B cell (primary cell): ENCODE measurements around the gene WT1. TPM values are rescaled to one million over a fixed set of nuclear protein-coding genes. Genes with fewer than 3 reads are reported as not detected.

Experiments
- ATAC-seq: fragments of 200-7000 bp; cut with Tn5 transposase; one replicate; pipeline ENCODE4 v1.10.0; 2021; ENCODE audit warnings: low read depth, mild to moderate bottlenecking, moderate number of reproducible peaks, moderate library complexity
- CTCF ChIA-PET: fragments of 350-600 bp; sonication (Branson Sonifier 250); formaldehyde crosslinking; loops from one replicate; lab custom pipeline; 2021; ENCODE audit warnings: antibody characterized with exemption, inconsistent platforms; lab: Charles Lee
- POLR2A ChIA-PET: fragments of 350-600 bp; sonication (Branson Sonifier 250); formaldehyde crosslinking; loops from one replicate; lab custom pipeline; 2021; ENCODE audit warnings: antibody characterized with exemption; lab: Charles Lee
- DNase-seq: peaks from one replicate; pipeline ENCODE4 v3.0.0; 2013
- H2AFZ ChIP-seq: 2 replicates; pipeline ENCODE4 v1.6.1; 2012; ENCODE audit warnings: mild to moderate bottlenecking, low read depth, low read length; ENCODE audit not compliant: insufficient read depth, poor library complexity, severe bottlenecking
- H3K27ac ChIP-seq, 2 donors: 1 replicate in 1 of 2; 2 replicates in 1 of 2; pipeline ENCODE4 v1.5.1; 2012 to 2013; ENCODE audit warnings: low read length in 2 of 2, mild to moderate bottlenecking in 2 of 2, moderate library complexity in 1 of 2
- H3K27me3 ChIP-seq, 4 experiments: fragments of 200-600 bp in 1 of 4; sonication (generic) in 1 of 4; replicated peaks in 1 of 4; 1 replicate in 2 of 4; 2 replicates in 2 of 4; pipeline versions ENCODE4 v1.6.1 to v1.7.0; 2013 to 2016; ENCODE audit warnings: low read length in 3 of 4, mild to moderate bottlenecking in 2 of 4, mixed read lengths in 1 of 4, moderate library complexity in 1 of 4; ENCODE audit not compliant: insufficient read depth in 4 of 4, control insufficient read depth in 3 of 4; ENCODE audit errors: control extremely low read depth in 1 of 4
- H3K36me3 ChIP-seq, 2 experiments: replicated peaks in 1 of 2; 1 replicate in 1 of 2; 2 replicates in 1 of 2; pipeline versions ENCODE4 v1.6.1 to v1.7.1; 2013; ENCODE audit warnings: low read length in 1 of 2; ENCODE audit not compliant: insufficient read depth in 2 of 2, control insufficient read depth in 1 of 2; ENCODE audit errors: control extremely low read depth in 1 of 2, extremely low read depth in 1 of 2
- H3K4me1 ChIP-seq, 2 donors: fragments of 200-600 bp in 1 of 2; sonication (generic) in 1 of 2; 1 replicate in 1 of 2; 2 replicates in 1 of 2; pipeline versions ENCODE4 v1.5.1 to v1.6.1; 2013 to 2017; ENCODE audit warnings: low read length in 2 of 2; ENCODE audit not compliant: control insufficient read depth in 2 of 2, insufficient read depth in 2 of 2
- H3K4me2 ChIP-seq: replicated peaks from 2 replicates; pipeline ENCODE3; 2012; ENCODE audit warnings: mild to moderate bottlenecking, low read depth, low read length; ENCODE audit not compliant: poor library complexity, severe bottlenecking
- H3K4me3 ChIP-seq, 5 experiments: fragments of 200-600 bp in 1 of 5; sonication (generic) in 1 of 5; 1 replicate in 3 of 5; 2 replicates in 2 of 5; pipeline versions ENCODE4 v1.5.1 to v1.7.0; 2011 to 2016; ENCODE audit warnings: low read length in 4 of 5, mild to moderate bottlenecking in 4 of 5, low read depth in 2 of 5, control low read depth in 1 of 5, moderate library complexity in 1 of 5; ENCODE audit not compliant: insufficient read depth in 1 of 5; ENCODE audit errors: control extremely low read depth in 1 of 5, extremely low read depth in 1 of 5
- H3K79me2 ChIP-seq: fragments of 200-600 bp; sonication (generic); one replicate; pipeline ENCODE4 v1.6.0; 2016; ENCODE audit warnings: low read length; ENCODE audit not compliant: control insufficient read depth, insufficient read depth
- H3K9ac ChIP-seq: fragments of 200-600 bp; sonication (generic); 2 replicates; pipeline ENCODE4 v1.6.1; 2017; ENCODE audit warnings: mild to moderate bottlenecking, low read length, moderate library complexity
- H3K9me3 ChIP-seq, 3 donors: one replicate each; pipeline versions ENCODE4 v1.6.1 to v1.7.1; 2013; ENCODE audit warnings: low read length in 2 of 3; ENCODE audit not compliant: control insufficient read depth in 2 of 3, insufficient read depth in 1 of 3; ENCODE audit errors: control extremely low read depth in 1 of 3
- H4K20me1 ChIP-seq: 2 replicates; pipeline ENCODE4 v1.6.0; 2012; ENCODE audit warnings: mild to moderate bottlenecking, low read length; ENCODE audit not compliant: insufficient read depth, control insufficient read depth, poor library complexity, severe bottlenecking
- H3K27ac Mint-ChIP-seq: one replicate; pipeline ENCODE4 v1.8.0; 2021; ENCODE audit warnings: mixed read lengths
- H3K27me3 Mint-ChIP-seq: one replicate; pipeline ENCODE4 v1.8.0; 2021; ENCODE audit warnings: mixed read lengths
- H3K4me1 Mint-ChIP-seq: one replicate; pipeline ENCODE4 v1.8.0; 2021; ENCODE audit warnings: mixed read lengths
- H3K4me3 Mint-ChIP-seq: one replicate; pipeline ENCODE4 v1.8.0; 2021; ENCODE audit warnings: mixed read lengths
- H3K9me3 Mint-ChIP-seq: one replicate; pipeline ENCODE4 v1.8.0; 2022; ENCODE audit warnings: mixed read lengths; ENCODE audit not compliant: insufficient read depth
- CTCF ChIP-seq: fragments of 200-600 bp; IDR thresholded peaks from one replicate; pipeline ENCODE4 v1.8.0; 2022; ENCODE audit warnings: antibody characterized with exemption, mild to moderate bottlenecking
- EZH2 ChIP-seq: IDR thresholded peaks from 2 replicates; pipeline ENCODE4 v1.6.1; 2012; ENCODE audit warnings: borderline replicate concordance, low read depth, mild to moderate bottlenecking, moderate library complexity, low read length; ENCODE audit not compliant: insufficient read depth, poor library complexity, severe bottlenecking
- WGBS: methylation state at CpG from one replicate; pipeline ENCODE4 v1.1.5; 2013; ENCODE audit warnings: missing lambda C conversion rate; ENCODE audit not compliant: insufficient coverage; 5-methylcytosine and 5-hydroxymethylcytosine counted together
- intact Hi-C: fragments of 100-400 bp; cut with micrococcal nuclease; formaldehyde crosslinking; loops from one replicate; pipeline ENCODE4 v1.10.0; 2022
- polyA plus RNA-seq: library from polyadenylated mRNA; depleted of rRNA; stranded (reverse); fragments of >200 nt; gene quantifications from 2 replicates; pipeline ENCODE4 v1.2.3, GENCODE V29; 2012
- total RNA-seq, 2 donors: library from RNA; stranded (reverse); fragments of 120-200 nt in 1 of 2; gene quantifications; 1 replicate in 1 of 2; 2 replicates in 1 of 2; pipeline versions ENCODE4 v1.2.3 to v1.2.4, GENCODE V29; 2013 to 2022

The WT1 gene
- total and polyA plus RNA-seq, 2 donors (not counting 1 experiment from before 2014, with no cell fraction given) = not detected

GRCh38 chr11:32358729-32359128 is 76.6 kb downstream of the WT1 start:
- Histone ChIP-seq H3K4me2 (no peak overlapping the region), H3K27me3 (no peaks in the 10 kb centered on the region), H3K9ac (no peak overlapping the region), H3K4me3 (no peak overlapping the region), H4K20me1 (no peaks in the 10 kb centered on the region), H3K4me1 (no peaks in the 10 kb centered on the region), H2AFZ (no peak overlapping the region), H3K9me3 (no peaks in the 10 kb centered on the region), H3K36me3 (no peaks in the 10 kb centered on the region), H3K79me2 (no peaks in the 10 kb centered on the region), H3K27ac (no peak overlapping the region)
- DNase-seq = no peak
- Mint-ChIP-seq H3K4me3 (no peak overlapping the region), H3K27ac (no peak overlapping the region), H3K27me3 (peaks cover 10% of the 10 kb centered on the region), H3K9me3 (no peaks in the 10 kb centered on the region), H3K4me1 (no peaks in the 10 kb centered on the region)
- WGBS = 80% methylated on average over 11 of the region's 13 CpGs
- no peak for ATAC-seq
- intact Hi-C loops = no loop called here
- ChIA-PET CTCF (no interaction called here), POLR2A (no interaction called here)
- no peak for TF ChIP-seq EZH2
- TF ChIP-seq CTCF = no peak

- no peak overlapping the region for H3K27ac Mint-ChIP-seq
- no peak for DNase-seq
- no peaks in the 10 kb centered on the region for H3K9me3 Mint-ChIP-seq
- CTCF ChIA-PET = no interaction called here
- H3K27me3 ChIP-seq = peaks cover 0 to 2% (median 0%) of the 10 kb centered on the region in 4 experiments
- no peaks in the 10 kb centered on the region for H3K4me1 Mint-ChIP-seq
- H3K4me2 ChIP-seq = no peak overlapping the region
- 76% methylated on average over 4 of the region's 6 CpGs for WGBS
- H3K4me3 ChIP-seq = no peak overlapping the region
- H3K36me3 ChIP-seq = no peaks in the 10 kb centered on the region
- POLR2A ChIA-PET = no interaction called here
- H3K4me1 ChIP-seq = no peaks in the 10 kb centered on the region
- no peak overlapping the region for H2AFZ ChIP-seq
- ATAC-seq = no peak
- no peaks in the 10 kb centered on the region for H3K27me3 Mint-ChIP-seq
- no peaks in the 10 kb centered on the region for H4K20me1 ChIP-seq
- TF ChIP-seq CTCF = no peak
- TF ChIP-seq EZH2 = no peak
- H3K79me2 ChIP-seq = no peaks in the 10 kb centered on the region
- no peaks in the 10 kb centered on the region for H3K9me3 ChIP-seq
- no peak overlapping the region for H3K4me3 Mint-ChIP-seq
- intact Hi-C loops = no loop called here
- no peak overlapping the region for H3K9ac ChIP-seq
- no peak overlapping the region for H3K27ac ChIP-seq
Observed at GRCh38 chr11:32353884-32354283, 81.5 kb downstream of the WT1 start.
